Smooth muscle cell of the coronary artery (primary cell): Measurements from ENCODE around the gene ITPKC. TPM values are rescaled to one million over a fixed set of nuclear protein-coding genes. Genes with fewer than 3 reads are reported as not detected.

ENCODE experiments used
- total RNA-seq: library from RNA; depleted of rRNA; stranded (reverse); fragments of >200 nt; gene quantifications from 2 replicates; pipeline ENCODE4 v1.2.3, GENCODE V29; 2014; ENCODE audit warnings: low replicate concordance

The ITPKC gene
- 11.9 and 12.3 TPM in 2 replicates for total RNA-seq

DNA sequence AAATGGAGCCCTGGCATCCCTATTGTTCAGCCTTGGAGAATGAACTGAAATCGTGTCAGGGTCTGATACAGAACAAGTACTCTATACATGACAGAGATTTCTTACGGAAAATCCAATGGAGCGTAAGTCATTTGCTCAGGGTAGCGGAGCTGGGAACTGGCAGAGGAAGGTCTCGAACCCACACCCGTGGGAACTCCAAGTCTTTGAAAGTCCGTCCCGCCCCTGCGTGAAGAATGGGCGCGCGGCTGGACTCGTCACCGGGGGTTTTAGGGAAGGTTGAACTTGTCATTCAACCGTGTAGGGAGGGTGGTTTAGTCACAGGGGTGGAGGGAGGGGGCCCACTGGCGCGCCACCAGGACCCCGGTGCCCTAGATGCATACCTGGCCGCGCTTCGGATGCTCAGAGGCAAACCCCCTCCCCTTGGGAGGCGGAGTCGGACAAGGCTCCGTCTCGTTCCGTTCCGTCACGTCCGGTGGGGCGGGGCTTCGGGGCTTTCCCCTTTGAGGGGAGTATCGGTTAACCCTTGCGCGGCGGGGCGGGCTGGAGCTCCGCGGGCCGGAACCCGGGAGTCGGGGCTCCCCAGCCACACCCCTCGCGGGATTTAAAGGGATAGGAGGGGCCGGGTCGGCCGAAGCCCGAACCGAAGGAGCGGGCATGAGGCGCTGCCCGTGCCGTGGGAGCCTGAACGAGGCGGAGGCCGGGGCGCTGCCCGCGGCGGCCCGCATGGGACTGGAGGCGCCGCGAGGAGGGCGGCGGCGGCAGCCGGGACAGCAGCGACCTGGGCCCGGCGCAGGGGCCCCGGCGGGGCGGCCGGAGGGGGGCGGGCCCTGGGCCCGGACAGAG is at the start of gene ITPKC, which contains the start of gene COQ8B:
Gene ITPKC, plus strand, starts transcription at position 631 of the 843 bp plus-strand sequence. Its CDS starts 24 bp downstream, at position 655.
Gene COQ8B, minus strand, starts transcription at position 405 of the 843 bp plus-strand sequence. CDS start 2,254 bp downstream, outside the sequence.

GRCh38 chr19:40690050-40690692 is 26.7 kb upstream of the ITPKC start, which contains the start of gene NUMBL:
TSS of gene NUMBL (minus strand) at chr19:40690651. CDS start at chr19:40690483, 168 bp downstream.

GRCh38 chr19:40750058-40750873 is 33.4 kb downstream of the ITPKC start, which contains the start of gene ACTMAP:
TSS of gene ACTMAP (minus strand) at chr19:40750477. CDS start at chr19:40749803, 674 bp downstream.

DNA sequence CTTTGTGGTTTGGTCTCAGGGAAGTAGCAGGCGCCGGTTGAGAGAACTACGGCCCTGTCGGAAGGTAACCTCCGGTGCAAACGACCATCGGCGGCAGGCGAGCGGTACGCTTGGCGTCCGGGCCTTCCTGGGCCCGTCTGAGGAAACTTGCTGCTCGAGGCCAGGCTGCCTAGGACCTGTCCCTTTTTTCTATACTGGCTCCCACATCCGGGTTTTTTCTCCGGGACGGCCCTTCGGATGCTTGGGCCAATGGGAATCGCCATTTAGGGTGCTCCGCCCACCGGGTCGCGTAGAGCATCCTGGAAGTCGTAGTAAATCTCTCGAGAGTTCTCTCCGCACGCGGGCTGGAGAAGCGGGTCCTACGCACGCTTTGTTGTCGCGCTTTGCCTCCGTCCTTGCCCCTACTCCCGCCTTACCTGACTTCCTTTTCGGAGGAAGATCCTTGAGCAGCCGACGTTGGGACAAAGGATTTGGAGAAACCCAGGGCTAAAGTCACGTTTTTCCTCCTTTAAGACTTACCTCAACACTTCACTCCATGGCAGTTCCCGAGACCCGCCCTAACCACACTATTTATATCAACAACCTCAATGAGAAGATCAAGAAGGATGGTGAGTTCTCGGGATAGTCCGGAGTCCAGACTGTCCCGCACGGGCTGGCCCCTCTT is 34.1 kb downstream of the ITPKC start, which contains the start of gene SNRPA:
Gene SNRPA, plus strand, starts transcription at position 330 of the 664 bp plus-strand sequence. Its CDS starts 206 bp downstream, at position 536.

GRCh38 chr19:40774916-40775631 is 58.2 kb downstream of the ITPKC start, which contains the start of gene MIA:
TSS of gene MIA (plus strand) at chr19:40775521. CDS start at chr19:40775543, 22 bp downstream.

DNA sequence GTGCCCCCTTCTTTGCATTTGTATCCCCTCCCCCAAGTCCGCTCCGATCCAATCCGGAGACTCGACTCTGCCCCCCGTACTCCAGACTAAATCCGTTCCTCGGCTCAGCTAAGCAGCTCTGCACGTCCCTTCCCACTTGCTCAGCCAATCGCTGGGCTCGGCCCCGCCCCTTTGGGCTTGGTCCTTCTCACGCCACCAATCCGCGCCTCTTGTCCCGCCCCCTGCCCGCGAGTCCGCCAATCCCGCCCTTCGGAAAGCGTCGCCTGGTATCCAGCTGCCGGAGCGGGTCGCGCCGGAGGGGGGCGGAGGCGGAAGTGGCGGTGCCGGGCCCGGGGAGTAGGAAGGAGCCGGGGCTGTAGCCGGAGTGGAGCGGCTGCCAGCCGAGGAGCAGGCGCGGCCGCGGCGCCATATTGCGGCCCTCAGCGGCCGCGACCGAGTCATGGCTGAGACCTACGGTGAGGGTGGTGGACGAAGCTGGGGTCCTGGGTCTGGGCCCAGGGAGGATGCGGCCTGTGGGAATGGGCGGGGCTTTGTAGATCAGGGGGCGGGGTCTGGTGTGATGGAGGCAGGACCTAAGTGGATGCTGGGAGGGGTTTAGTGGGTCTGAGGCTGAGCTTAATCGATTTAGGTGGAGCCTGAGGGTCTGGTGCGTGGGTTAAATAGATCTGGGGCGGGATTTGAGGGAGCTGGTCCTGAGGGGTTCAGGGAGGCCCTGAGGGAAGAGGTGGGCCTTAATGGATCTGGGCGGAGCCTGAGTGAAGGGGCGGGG is 61.2 kb downstream of the ITPKC start, which contains the start of gene RAB4B:
Gene RAB4B, plus strand, starts transcription at position 311 of the 769 bp plus-strand sequence. Its CDS starts 129 bp downstream, at position 440.

Other genes starting within 250 kb of the ITPKC start
- 12.5 and 19.6 TPM in 2 replicates for gene SHKBP1, start 140.2 kb upstream of the ITPKC start, total RNA-seq
- 24.8 and 25.6 TPM in 2 replicates for gene LTBP4, start 115.7 kb upstream of the ITPKC start, total RNA-seq
- 21.6 and 31.6 TPM in 2 replicates for gene NUMBL, start 26.5 kb upstream of the ITPKC start, total RNA-seq
- 22.8 and 24.0 TPM in 2 replicates for gene COQ8B, start 226 bp upstream of the ITPKC start, total RNA-seq
- 0.35 and 0.45 TPM in 2 replicates for gene ACTMAP, start 33.4 kb downstream of the ITPKC start, total RNA-seq
- 37.0 and 37.7 TPM in 2 replicates for gene SNRPA, start 34.1 kb downstream of the ITPKC start, total RNA-seq
- 0.35 TPM in 1 of 2 replicates, not detected in the other for gene MIA, start 58.4 kb downstream of the ITPKC start, total RNA-seq
- 3.4 and 8.5 TPM in 2 replicates for gene RAB4B, start 61.1 kb downstream of the ITPKC start, total RNA-seq
- 79.9 and 112 TPM in 2 replicates for gene EGLN2, start 82.1 kb downstream of the ITPKC start, total RNA-seq
- not detected in 2 replicates for gene CYP2A6, start 133.3 kb downstream of the ITPKC start, total RNA-seq
- gene CYP2A7, start 165.1 kb downstream of the ITPKC start, total RNA-seq, result not detected in 2 replicates